CD4-positive, alpha-beta T cell (primary cell): Measurements from ENCODE around the gene PLIN1. TPM values are rescaled to one million over a fixed set of nuclear protein-coding genes. Genes with fewer than 3 reads are reported as not detected.

Experiments
- ATAC-seq: fragments of 200-7000 bp; cut with Tn5 transposase; one replicate; pipeline ENCODE4 v1.10.0; 2022; ENCODE audit warnings: mild to moderate bottlenecking; ENCODE audit not compliant: poor library complexity
- CTCF ChIA-PET: fragments of 350-600 bp; sonication (Branson Sonifier 250); formaldehyde crosslinking; loops from one replicate; lab custom pipeline; 2021; ENCODE audit warnings: antibody characterized with exemption, inconsistent platforms; lab: Charles Lee
- POLR2A ChIA-PET: fragments of 350-600 bp; sonication (Branson Sonifier 250); formaldehyde crosslinking; loops from one replicate; lab custom pipeline; 2021; ENCODE audit warnings: antibody characterized with exemption, inconsistent platforms; lab: Charles Lee
- DNase-seq, 14 experiments: peaks; one replicate each; pipeline ENCODE4 v3.0.0-alpha.2; 2013 to 2020; ENCODE audit warnings: mixed read lengths in 2 of 14
- H3K27ac ChIP-seq, 2 donors: one replicate each; pipeline versions ENCODE4 v1.5.1 to v1.7.0; 2013; ENCODE audit warnings: low read length in 2 of 2, low read depth in 1 of 2, mild to moderate bottlenecking in 1 of 2
- H3K27me3 ChIP-seq, 2 experiments: 1 replicate in 1 of 2; 2 replicates in 1 of 2; pipeline versions ENCODE4 v1.6.1 to v1.7.0; 2013; ENCODE audit warnings: low read length in 2 of 2, control low read depth in 1 of 2, mild to moderate bottlenecking in 1 of 2, moderate library complexity in 1 of 2; ENCODE audit not compliant: insufficient read depth in 2 of 2, control insufficient read depth in 1 of 2
- H3K36me3 ChIP-seq: one replicate; pipeline ENCODE4 v1.6.1; 2013; ENCODE audit warnings: low read length, control low read depth; ENCODE audit not compliant: insufficient read depth
- H3K4me1 ChIP-seq: one replicate; pipeline ENCODE4 v1.6.1; 2013; ENCODE audit warnings: low read length, control low read depth; ENCODE audit not compliant: insufficient read depth
- H3K4me3 ChIP-seq: one replicate; pipeline ENCODE4 v1.5.1; 2013; ENCODE audit warnings: mild to moderate bottlenecking, low read length, moderate library complexity
- H3K9me3 ChIP-seq, 2 experiments: 1 replicate in 1 of 2; 2 replicates in 1 of 2; pipeline versions ENCODE4 v1.6.1 to v1.7.0; 2013; ENCODE audit warnings: low read length in 2 of 2, mild to moderate bottlenecking in 2 of 2, control low read depth in 1 of 2, moderate library complexity in 1 of 2; ENCODE audit not compliant: control insufficient read depth in 1 of 2, insufficient read depth in 1 of 2
- H3K27ac Mint-ChIP-seq: one replicate; pipeline ENCODE4 v1.8.0; 2020; ENCODE audit warnings: mixed read lengths
- H3K27me3 Mint-ChIP-seq: one replicate; pipeline ENCODE4 v1.8.0; 2021; ENCODE audit warnings: mixed read lengths
- H3K36me3 Mint-ChIP-seq: one replicate; pipeline ENCODE4 v1.8.0; 2021; ENCODE audit warnings: low read depth, mixed read lengths
- H3K4me1 Mint-ChIP-seq: one replicate; pipeline ENCODE4 v1.8.0; 2021; ENCODE audit warnings: low read depth, mixed read lengths
- H3K4me3 Mint-ChIP-seq: one replicate; pipeline ENCODE4 v1.8.0; 2020; ENCODE audit warnings: mild to moderate bottlenecking, mixed read lengths
- H3K9me3 Mint-ChIP-seq: one replicate; pipeline ENCODE4 v1.8.0; 2020; ENCODE audit warnings: mixed read lengths
- CTCF ChIP-seq: fragments of 200-600 bp; IDR thresholded peaks from one replicate; pipeline ENCODE4 v1.8.0; 2022; ENCODE audit warnings: antibody characterized with exemption, mild to moderate bottlenecking
- intact Hi-C, 2 experiments: fragments of 100-400 bp; cut with DNase I in 1 of 2; cut with micrococcal nuclease in 1 of 2; formaldehyde crosslinking; loops; one replicate each; pipeline versions ENCODE4 v1.15.1 to v1.9.0; 2023 to 2025; cut with DNase I, micrococcal nuclease
- total RNA-seq, 174 experiments: library from RNA in 2 of 174; stranded (reverse) in 2 of 174; gene quantifications; one replicate each; pipeline ENCODE4 v1.2.3 and lab custom pipeline; 2021 to 2026

PLIN1 gene
- total RNA-seq, 2 experiments from 2014 or later: 0.08 to 0.22 TPM

GRCh38 chr15:89724621-89725020, 45.5 kb upstream of the PLIN1 start:
- Mint-ChIP-seq H3K27ac (no peak overlapping the region), H3K36me3 (no peaks in the 10 kb centered on the region), H3K9me3 (peaks cover 1% of the 10 kb centered on the region), H3K4me3 (no peak overlapping the region), H3K4me1 (no peaks in the 10 kb centered on the region), H3K27me3 (peaks cover 15% of the 10 kb centered on the region)
- no peaks in the 10 kb centered on the region for H3K4me1 ChIP-seq
- ChIA-PET CTCF (no interaction called here), POLR2A (no interaction called here)
- intact Hi-C loops: no loop called here
- peaks cover 4 to 6% of the 10 kb centered on the region in 2 experiments for H3K27me3 ChIP-seq
- DNase-seq: no peak
- TF ChIP-seq CTCF: no peak
- ATAC-seq: no peak
- H3K36me3 ChIP-seq: no peaks in the 10 kb centered on the region
- H3K27ac ChIP-seq: no peak overlapping the region
- no peak overlapping the region for H3K4me3 ChIP-seq
- no peaks in the 10 kb centered on the region for H3K9me3 ChIP-seq

GRCh38 chr15:89723031-89723430, 43.9 kb upstream of the PLIN1 start:
- no peak for TF ChIP-seq CTCF
- H3K36me3 ChIP-seq: no peaks in the 10 kb centered on the region
- intact Hi-C loops: no loop called here
- peaks cover 4 to 6% of the 10 kb centered on the region in 2 experiments for H3K27me3 ChIP-seq
- no peaks in the 10 kb centered on the region for H3K9me3 ChIP-seq
- H3K4me3 ChIP-seq: no peak overlapping the region
- H3K27ac ChIP-seq: no peak overlapping the region
- POLR2A ChIA-PET: no interaction called here
- no peak for ATAC-seq
- no peaks in the 10 kb centered on the region for H3K4me1 Mint-ChIP-seq
- peaks cover 15% of the 10 kb centered on the region for H3K27me3 Mint-ChIP-seq
- H3K36me3 Mint-ChIP-seq: no peaks in the 10 kb centered on the region
- no peaks in the 10 kb centered on the region for H3K4me1 ChIP-seq
- H3K27ac Mint-ChIP-seq: no peak overlapping the region
- no peak overlapping the region for H3K4me3 Mint-ChIP-seq
- H3K9me3 Mint-ChIP-seq: peaks cover 1% of the 10 kb centered on the region
- CTCF ChIA-PET: no interaction called here
- no peak for DNase-seq

GRCh38 chr15:89714775-89715174, 35.6 kb upstream of the PLIN1 start:
- H3K27me3 ChIP-seq: peaks cover 0 to 3% of the 10 kb centered on the region in 2 experiments
- Mint-ChIP-seq H3K27me3 (no peaks in the 10 kb centered on the region), H3K9me3 (no peaks in the 10 kb centered on the region), H3K4me3 (no peak overlapping the region), H3K36me3 (no peaks in the 10 kb centered on the region), H3K4me1 (no peaks in the 10 kb centered on the region), H3K27ac (no peak overlapping the region)
- no peaks in the 10 kb centered on the region for H3K4me1 ChIP-seq
- no peaks in the 10 kb centered on the region for H3K36me3 ChIP-seq
- intact Hi-C loops: no loop called here
- DNase-seq (no peak), ATAC-seq (no peak)
- ChIA-PET CTCF (no interaction called here), POLR2A (no interaction called here)
- H3K4me3 ChIP-seq: no peak overlapping the region
- no peak for TF ChIP-seq CTCF
- no peak overlapping the region for H3K27ac ChIP-seq
- no peaks in the 10 kb centered on the region for H3K9me3 ChIP-seq
